ENCODE measurements around the gene AURKAIP1. TPM values are rescaled to one million over a fixed set of nuclear protein-coding genes. Genes with fewer than 3 reads are reported as not detected.

Gene AURKAIP1
- total and polyA plus RNA-seq, 2 of the 4 experiments (the other 2 are of a cell fraction), result 45.7 to 107 TPM

- CTCF ChIA-PET, result no interaction called here
- dilution Hi-C loops (cut with HindIII; ENCODE audit: low sequenced_read_pairs, unreplicated experiment), result no loop called here
Measured at GRCh38 chr1:1342584-1343115, 32.4 kb downstream of the AURKAIP1 start.

More at GRCh38 chr1:1342584-1343115, 32.4 kb downstream of the AURKAIP1 start:
- H3K4ac ChIP-seq (ENCODE audit: low read depth, low read length), result no peak overlapping the region
- H3K4me1 ChIP-seq (ENCODE audit: control insufficient read depth, insufficient read depth, low read length), result peaks cover 28% of the 10 kb centered on the region
- no peak overlapping the region for H2BK15ac ChIP-seq (ENCODE audit: low read depth, low read length)
- no peak overlapping the region for H2AFZ ChIP-seq (replicated peaks; ENCODE audit: low read length, poor library complexity)
- BruUV-seq (replicated peaks), result no TSS peak
- no peak for TF ChIP-seq MXI1 (IDR thresholded peaks at IDR 0.05; ENCODE audit: borderline replicate concordance, low read depth, low read length)
- TF ChIP-seq SMC3 (IDR thresholded peaks at IDR 0.05; ENCODE audit: low read depth, low read length), result no peak
- TF ChIP-seq USF2 (IDR thresholded peaks at IDR 0.05; ENCODE audit: low read depth, low read length), result no peak
- TF ChIP-seq POLR2A (IDR thresholded peaks at IDR 0.05; ENCODE audit: low read depth, low read length), result no peak
- TF ChIP-seq CTCF (conservative IDR thresholded peaks at IDR 0.05; ENCODE audit: low read depth, low read length), result no peak
- no peak for TF ChIP-seq MAZ (IDR thresholded peaks at IDR 0.05; ENCODE audit: borderline replicate concordance, low read depth, low read length)
- TF ChIP-seq ELK1 (IDR thresholded peaks at IDR 0.05; ENCODE audit: borderline replicate concordance, low read depth, low read length), result no peak
- TF ChIP-seq MAFK (IDR thresholded peaks at IDR 0.05; ENCODE audit: low read depth, low read length), result no peak
- TF ChIP-seq RAD21 (IDR thresholded peaks at IDR 0.05; ENCODE audit: low read length), result no peak
- no peak for TF ChIP-seq RFX5 (IDR thresholded peaks at IDR 0.05; ENCODE audit: low read depth, low read length)
- TF ChIP-seq CEBPB (IDR thresholded peaks at IDR 0.05; ENCODE audit: low read depth, low read length), result no peak
- no peak for TF ChIP-seq BHLHE40 (IDR thresholded peaks at IDR 0.05; ENCODE audit: low read depth, low read length)
- TF ChIP-seq FOS (IDR thresholded peaks at IDR 0.05; ENCODE audit: low read depth, low read length), result no peak
- no peak overlapping the region for H4K91ac ChIP-seq (ENCODE audit: insufficient read depth, low read depth, low read length)
- peaks cover 13% of the 10 kb centered on the region for H3K9me1 ChIP-seq (ENCODE audit: insufficient read depth, low read length)
- H2AK9ac ChIP-seq (replicated peaks; ENCODE audit: low read depth, low read length, poor library complexity), result no peak overlapping the region
- H3K4me2 ChIP-seq (ENCODE audit: low read depth, low read length), result no peak overlapping the region
- H3K56ac ChIP-seq (ENCODE audit: extremely low read depth, insufficient read depth, low read length), result no peak overlapping the region
- H2BK20ac ChIP-seq (ENCODE audit: low read depth, low read length), result no peak overlapping the region
- peaks cover 60% of the 10 kb centered on the region for H4K20me1 ChIP-seq (ENCODE audit: insufficient read depth, low read length)
- H3K4me3 ChIP-seq (ENCODE audit: insufficient read depth, low read depth, low read length), result no peak overlapping the region
- intact Hi-C loops (cut with micrococcal nuclease) (no loop called here), in situ Hi-C loops (cut with MboI; ENCODE audit: low sequenced_read_pairs) (no loop called here)
- no peak overlapping the region for H2BK5ac ChIP-seq (ENCODE audit: low read depth, low read length, poor library complexity, severe bottlenecking)
- no peak overlapping the region for H3K27ac ChIP-seq (ENCODE audit: insufficient read depth, low read length)
- H3K18ac ChIP-seq (ENCODE audit: low read depth, low read length), result no peak overlapping the region
- H4K8ac ChIP-seq (ENCODE audit: low read depth in 2 of 2, low read length in 2 of 2), result no peak overlapping the region
- peaks cover 12 to 63% of the 10 kb centered on the region in 2 experiments for H3K79me1 ChIP-seq (ENCODE audit: low read depth in 1 of 2, low read length in 2 of 2)
- H2BK120ac ChIP-seq (ENCODE audit: low read depth, low read length), result no peak overlapping the region
- no peak overlapping the region for H3K14ac ChIP-seq (replicated peaks; ENCODE audit: low read depth, low read length)
- H4K5ac ChIP-seq (ENCODE audit: low read depth, low read length), result no peak overlapping the region
- 88% methylated on average over 5 of the region's 18 CpGs; no CpG with 5 or more reads in 1 of the 2 experiments for WGBS, 2 experiments (ENCODE audit: extremely low coverage in 2 of 2, insufficient read length in 1 of 2)
- no peaks in the 10 kb centered on the region for H3K27me3 ChIP-seq (ENCODE audit: control insufficient read depth, insufficient read depth, low read length)
- ATAC-seq (ENCODE audit: low read depth), result no peak
- H3K23ac ChIP-seq (ENCODE audit: low read depth, low read length), result no peak overlapping the region
- peaks cover 34% of the 10 kb centered on the region for H3K36me3 ChIP-seq (ENCODE audit: control insufficient read depth, insufficient read depth, low read length)
- POLR2A ChIA-PET (ENCODE audit: unreplicated experiment), result no interaction called here
- no peaks in the 10 kb centered on the region for H3K9me3 ChIP-seq (ENCODE audit: control insufficient read depth, insufficient read depth, low read length)
- no peak overlapping the region for H2AK5ac ChIP-seq (ENCODE audit: low read depth, low read length)
- no peak for DNase-seq
- no peak overlapping the region for H3K9ac ChIP-seq (ENCODE audit: low read depth, low read length)
